GM19035 (cell line): ENCODE measurements around the gene LRRC9.
"Not testable (repeated sequence)": the region's sequence is repeated elsewhere in the genome, so short reads cannot be mapped to it uniquely, and the experiment has no call there.

Experiments
- ATAC-seq: cut with Tn5 transposase; IDR thresholded peaks from one replicate; pipeline ENCODE4 v1.9.1; 2021; ENCODE audit not compliant: unreplicated experiment

Gene LRRC9

DNA sequence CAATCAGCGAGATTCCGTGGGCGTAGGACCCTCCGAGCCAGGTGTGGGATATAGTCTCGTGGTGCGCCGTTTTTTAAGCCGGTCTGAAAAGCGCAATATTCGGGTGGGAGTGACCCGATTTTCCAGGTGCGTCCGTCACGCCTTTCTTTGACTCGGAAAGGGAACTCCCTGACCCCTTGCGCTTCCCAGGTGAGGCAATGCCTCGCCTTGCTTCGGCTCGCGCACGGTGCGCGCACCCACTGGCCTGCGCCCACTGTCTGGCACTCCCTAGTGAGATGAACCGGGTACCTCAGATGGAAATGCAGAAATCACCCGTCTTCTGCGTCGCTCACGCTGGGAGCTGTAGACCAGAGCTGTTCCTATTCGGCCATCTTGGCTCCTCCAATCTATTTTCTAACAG lies 32.2 kb downstream of the LRRC9 start:
- not testable (repeated sequence) for ATAC-seq

DNA sequence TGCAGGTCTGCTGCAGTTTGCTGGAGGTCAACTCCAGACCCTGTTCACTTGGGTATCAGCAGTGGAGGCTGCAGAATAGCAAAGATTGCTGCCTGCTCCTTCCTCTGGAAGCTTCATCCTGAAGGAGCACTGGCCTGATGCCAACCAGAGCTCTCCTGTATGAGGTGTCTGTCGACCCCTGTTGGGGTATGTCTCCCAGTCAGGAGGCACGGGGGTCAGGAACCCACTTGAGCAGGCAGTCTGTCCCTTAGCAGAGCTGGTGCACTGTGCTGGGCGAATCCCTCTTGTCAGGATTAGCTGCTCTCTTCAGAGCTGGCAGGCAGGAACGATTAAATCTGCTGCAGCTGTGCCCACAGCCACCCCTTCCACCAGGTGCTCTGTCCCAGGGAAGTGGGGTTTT lies 37.9 kb downstream of the LRRC9 start:
- not testable (repeated sequence) for ATAC-seq

DNA sequence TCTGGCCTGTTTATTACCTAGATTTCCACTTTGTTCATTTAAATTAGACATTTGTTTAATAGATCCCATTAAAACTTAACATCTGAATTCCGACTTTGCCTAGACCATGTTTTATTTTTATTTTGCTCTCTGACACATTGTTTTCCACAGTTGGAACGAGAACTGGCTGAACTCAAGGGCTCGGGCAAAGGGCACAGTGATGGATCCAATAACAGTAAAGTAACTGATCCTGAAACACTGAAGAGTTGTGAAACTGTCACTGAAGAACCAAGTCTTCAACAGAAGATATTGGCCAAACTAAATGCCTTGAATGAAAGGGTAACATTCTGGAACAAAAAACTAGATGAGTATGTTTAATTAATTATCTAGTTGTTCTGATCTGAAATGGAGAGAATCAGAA lies 39.7 kb downstream of the LRRC9 start:
- ATAC-seq, result no peak

DNA sequence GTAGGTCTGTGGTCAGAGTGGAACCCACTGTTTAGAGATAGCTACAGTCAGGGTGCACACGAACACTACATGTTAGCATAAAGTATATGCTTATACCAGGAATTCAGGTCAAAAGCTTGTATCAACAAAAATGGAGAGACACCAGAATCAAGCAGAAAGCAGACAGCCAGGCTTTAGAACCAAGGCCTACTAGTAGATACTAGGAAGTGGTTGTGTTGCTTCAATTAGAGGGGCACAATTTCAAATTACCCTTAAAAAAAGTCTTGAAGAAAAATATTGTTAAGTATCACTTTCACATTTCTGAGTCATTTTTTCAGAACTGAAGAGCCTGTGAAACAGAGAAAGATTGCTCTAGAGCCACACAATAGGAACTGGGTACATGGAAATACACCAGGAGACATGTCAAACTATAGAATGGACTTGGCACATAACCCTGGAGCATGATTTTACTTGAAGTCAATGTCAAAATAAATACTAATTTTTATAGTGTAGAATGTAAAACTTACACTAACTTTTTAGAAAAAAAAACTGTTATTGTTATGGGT lies 41.6 kb downstream of the LRRC9 start:
- ATAC-seq, result no peak

DNA sequence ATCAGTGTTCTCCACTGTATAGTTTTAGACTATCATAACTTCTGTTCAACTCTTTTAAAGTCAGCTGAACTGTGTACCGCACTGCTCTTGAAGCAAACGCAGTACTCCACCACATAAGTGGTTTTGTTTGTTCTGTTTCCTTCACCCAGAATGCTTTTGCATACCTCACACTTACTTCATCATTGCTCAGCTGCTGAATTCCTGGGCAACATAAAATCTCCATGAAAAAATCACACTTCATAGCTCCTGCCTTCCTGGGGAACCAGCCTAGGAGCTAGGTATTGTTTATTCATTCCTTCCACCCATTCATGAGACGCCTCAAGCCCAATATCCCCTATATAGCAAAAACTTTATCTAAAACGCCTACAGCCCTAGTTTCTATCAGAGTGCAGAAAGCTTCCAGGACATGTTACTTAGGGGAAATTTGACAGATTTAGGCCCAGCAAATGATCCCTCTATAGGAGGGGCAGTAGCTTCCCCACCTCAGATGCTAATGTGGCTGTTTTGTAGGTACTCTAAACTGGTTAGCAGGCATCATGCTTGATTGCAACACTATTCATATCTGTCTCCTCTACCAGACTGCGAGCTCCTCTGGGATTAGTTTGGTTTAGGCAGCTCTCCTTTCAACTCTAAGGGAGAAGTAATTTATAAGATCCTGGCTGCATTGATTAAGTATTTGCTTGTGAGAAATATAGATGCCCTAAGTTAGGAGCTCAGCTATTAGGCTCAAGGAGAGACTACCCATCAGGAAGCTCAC lies 44.5 kb downstream of the LRRC9 start:
- ATAC-seq, result peak; percentile 18

DNA sequence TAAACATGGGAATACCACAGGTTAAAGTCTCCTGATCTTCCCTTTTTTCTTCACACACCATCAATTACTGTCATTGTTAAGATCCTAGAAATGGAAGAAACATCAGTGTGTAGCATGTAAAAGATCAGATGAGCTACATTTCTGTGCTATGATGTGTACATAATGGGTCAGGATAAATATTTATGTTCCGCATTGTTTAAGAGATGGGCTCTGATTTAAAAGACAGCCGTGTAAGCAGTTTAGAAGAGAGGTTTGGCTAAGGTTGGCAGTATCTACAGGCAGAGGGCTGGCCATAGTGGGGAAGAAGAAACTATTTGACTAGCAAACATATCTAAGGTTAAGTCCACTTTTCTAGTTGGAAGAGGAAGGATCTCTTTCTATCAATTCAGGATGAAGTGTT lies 49.4 kb downstream of the LRRC9 start:
- ATAC-seq, result no peak

DNA sequence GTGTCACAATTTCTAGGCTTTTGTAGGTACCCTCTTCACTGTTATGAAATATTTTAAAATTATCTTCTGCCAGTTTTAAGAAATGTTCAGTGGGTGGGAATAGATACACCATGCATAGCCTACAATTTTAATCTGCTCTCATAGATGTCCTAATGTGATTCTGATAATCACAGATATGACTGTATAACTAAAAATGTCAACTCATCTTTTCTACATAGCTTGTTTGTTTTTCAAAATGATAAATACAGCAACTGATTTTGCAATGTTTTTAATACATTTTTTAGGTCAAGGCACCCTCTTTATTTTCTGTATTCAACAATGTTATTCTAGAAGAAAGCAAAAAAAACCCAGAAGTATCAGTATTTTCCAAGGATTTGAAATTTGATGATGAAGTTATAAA lies 61.6 kb downstream of the LRRC9 start:
- ATAC-seq, result no peak

DNA sequence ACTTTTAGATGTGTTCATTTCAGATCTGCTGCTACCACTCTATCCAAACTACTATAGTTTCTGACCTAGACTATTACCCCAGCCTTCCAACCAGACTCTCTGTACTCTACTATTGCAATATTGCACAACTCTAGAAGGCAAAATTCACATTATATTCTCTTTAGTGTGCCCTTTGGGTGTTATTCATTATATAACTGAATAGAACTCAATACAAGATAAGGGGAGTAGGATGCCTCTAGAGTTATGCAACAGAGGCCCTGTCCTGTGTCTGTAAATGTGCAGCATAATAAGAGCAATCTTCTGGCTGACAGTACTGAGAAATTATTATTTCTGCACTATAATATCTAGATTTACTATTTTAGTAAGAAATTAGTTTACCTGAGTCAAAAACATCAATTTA lies 63.1 kb downstream of the LRRC9 start:
- ATAC-seq, result no peak

DNA sequence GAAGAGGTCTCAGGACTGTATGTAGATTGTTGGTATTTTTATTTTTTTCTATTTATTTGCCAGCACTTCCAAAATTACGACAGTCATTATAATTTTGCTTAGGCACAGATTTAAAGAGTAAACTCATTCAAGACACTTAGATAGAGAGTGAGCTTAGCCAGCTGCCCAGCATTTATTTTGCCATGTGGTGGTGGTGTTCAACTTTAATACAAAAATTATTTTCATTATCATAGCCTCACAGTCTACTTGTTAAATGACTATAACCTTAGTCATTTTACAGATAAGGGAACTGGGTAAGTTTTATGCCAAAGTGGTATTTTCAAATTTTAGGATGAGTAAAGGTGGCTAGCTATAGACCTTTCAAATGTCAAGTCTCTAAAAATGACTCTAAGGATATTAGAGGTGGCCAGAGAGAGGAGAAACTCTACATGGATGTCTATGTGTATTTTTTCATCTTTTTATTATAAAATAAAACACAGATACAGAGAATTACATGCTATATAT lies 66.7 kb downstream of the LRRC9 start:
- ATAC-seq, result no peak

DNA sequence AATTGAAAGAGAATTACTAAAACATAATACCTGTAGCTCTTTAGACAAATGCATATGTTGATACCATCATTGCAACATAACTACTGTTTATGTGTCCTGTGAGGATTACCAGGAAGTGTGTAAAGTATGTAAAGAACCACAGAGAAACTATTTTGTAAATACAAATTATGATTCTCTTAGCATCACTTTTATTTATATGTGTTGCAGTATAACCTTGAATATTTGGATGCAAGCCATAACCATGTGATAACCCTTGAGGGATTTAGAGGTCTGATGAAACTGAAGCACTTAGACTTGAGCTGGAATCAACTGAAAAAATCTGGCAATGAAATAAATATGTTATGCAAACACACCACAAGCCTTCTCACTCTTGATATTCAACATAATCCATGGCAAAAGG lies 77.5 kb downstream of the LRRC9 start:
- no peak for ATAC-seq

DNA sequence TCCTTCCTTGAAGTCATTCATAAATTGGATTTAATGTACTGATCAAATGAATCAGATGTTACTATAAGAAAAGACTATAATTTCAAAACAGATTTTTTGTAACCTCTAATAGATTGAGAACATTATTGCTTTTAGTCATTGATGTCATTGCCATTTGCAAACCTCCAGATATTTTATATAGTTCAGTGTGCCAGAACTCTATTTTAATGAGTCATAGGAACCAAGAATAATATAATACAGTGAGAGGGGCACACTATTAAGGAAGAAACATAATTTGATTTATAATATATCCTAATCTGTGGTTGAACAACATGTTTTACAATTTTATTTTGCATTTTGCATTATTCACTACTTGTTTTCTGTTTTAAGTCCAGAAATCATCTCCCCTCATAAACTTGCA lies 78.0 kb downstream of the LRRC9 start:
- ATAC-seq, result no peak

DNA sequence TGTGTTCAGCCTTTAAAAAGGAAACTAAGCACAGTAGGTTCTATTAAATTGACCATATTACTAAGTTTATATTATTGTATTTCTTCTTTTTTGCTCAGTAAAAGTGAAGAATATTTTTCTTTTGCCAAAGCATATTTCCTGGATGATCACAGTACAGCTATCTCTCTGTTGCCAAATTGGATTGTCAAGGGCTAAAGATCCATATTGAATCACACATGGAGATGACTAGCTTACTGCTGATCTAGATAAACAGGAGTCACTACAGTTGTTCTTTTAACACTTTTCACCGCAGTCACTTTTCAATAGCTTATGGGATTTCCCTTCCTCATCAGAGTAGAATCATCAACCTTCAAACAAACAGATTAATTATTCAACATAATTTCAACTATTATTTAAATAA lies 78.6 kb downstream of the LRRC9 start:
- ATAC-seq, result no peak

DNA sequence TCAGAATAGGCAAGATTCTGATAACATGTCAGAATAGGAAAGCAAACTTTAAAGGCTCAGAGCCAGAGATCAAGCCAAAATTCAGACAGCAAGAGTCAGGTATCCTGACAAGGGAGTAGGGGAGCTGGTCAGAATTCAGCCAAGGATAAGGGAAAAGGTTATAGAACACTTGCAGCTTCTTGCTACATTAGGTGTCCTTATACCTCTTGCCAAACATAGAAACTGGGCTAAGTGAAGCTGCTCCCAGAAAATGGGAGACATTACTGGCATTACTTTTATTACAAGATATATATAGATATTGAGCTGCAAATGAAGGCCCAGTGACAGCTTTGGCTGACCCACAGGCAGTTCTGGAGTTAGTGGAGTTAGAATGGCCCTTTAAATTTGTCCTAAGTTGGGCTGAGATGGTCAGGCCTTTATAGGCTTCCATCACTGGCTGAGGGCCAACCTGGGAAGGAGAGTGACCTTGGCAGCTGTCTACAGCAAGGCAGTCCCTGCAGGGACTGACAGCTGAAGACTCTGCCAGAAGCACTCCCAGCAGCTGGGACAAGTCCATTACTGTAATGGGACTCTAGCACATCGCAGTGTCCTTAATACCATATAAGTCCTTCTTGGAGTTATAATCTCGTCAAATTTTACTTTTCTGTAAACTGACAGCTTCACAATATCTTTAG lies 83.0 kb downstream of the LRRC9 start:
- no peak for ATAC-seq

DNA sequence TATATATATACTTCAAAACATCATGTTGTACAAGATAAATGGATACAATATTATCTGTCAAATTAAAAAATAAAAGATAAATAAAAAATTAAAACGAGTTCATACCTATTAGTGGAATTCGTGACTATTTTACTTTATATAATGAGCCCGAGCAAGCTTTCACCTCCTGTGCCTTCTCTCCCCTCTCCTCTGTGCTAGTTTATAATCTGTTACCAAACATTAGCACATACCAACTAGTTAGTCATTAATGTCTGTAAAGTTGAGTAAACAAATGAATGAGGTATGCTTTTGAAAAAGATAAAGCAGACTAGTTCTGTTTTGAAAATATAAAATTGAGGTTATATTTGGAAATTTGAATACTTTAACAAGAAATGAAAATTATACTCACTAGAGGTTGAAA lies 84.0 kb downstream of the LRRC9 start:
- ATAC-seq, result no peak

DNA sequence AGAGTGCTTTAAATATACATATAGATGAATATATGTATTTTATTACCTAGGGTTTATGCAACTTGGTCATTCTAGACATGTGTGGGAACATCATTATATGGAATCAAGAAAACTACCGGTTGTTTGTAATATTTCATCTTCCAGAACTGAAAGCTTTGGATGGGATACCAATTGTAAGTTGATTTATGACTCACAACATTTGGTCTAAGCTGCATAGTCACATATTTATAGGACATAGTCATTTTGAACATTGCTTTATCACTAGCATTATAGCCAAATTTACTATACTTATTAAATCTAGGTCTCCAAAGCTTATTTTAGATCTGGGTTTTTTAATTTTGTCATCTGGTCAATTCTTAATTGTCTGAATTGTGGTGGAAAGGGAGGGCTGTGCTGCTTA lies 88.1 kb downstream of the LRRC9 start:
- ATAC-seq, result no peak

DNA sequence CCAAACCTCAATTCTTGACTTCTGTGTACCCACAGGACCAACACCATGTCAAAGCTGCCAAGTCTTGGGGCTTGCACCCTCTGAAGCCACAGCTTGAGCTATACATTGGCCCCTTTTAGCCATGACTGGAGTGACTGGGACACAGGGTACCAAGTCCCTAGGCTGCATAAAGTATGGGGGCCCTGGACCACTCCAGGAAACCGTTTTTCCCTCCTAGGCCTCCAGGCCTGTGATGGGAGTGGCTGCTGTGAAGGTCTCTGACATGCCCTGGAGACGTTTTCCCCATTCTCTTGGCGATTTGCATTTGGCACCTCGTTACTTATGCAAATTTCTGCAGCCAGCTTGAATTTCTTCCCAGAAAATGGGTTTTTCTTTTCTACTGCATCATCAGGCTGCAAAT lies 90.3 kb downstream of the LRRC9 start:
- ATAC-seq, result not testable (repeated sequence)

DNA sequence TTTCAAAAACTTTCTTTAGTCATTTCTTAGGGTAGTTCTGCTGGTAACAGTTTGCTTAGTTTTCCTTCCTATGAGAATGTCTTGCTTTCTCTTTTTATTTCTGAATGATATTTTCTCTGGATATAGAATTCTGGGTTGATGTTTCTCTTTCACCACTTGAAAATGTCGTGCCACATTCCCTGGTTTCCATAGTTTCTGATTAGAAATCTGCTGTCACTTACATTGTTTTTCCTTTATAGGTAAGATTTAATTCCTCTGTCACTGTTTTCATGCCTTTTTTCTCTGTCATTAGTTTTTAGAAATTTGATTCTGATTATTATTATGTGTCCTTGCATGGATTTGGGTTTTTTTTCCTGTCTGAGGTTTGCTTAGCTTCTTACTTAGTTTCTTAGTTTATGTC lies 94.5 kb downstream of the LRRC9 start:
- ATAC-seq, result no peak

DNA sequence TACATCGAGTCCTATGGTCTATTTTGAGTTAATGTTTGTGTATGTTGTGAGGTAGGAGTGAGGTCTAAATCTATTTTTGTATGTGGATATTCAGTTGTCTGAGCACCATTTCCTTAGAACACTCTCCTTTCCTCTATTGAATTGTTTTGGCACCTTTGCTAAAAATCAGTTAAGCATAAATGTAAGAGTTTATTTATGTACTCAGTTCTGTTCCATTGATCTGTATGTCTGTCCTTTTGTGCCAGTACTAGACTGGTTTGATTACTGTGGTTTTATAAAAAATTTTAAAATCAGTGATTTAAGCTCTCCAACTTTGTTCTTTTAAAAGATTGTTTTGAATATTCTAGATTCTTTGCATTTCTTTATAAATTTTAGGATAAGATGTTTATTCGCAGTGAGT lies 101.7 kb downstream of the LRRC9 start:
- ATAC-seq, result no peak

DNA sequence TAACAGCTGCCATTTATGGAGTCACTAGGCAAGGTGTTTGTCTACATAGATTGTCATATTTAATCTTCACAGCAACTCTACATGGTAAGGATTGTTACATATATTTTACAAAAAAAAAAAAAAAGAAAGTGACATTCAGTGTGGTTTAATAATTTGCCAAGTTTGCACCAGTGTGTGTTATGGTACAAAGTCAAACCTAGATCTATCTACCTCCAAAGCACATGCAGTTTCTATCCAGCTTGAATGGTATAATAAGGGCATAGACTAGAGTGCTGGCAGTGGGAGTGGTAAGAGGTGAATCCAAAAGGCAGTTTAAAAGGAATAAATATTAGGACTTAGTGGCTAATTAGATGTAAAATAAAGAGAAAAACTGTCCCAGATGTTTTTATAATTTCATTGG lies 105.6 kb downstream of the LRRC9 start:
- ATAC-seq, result no peak

DNA sequence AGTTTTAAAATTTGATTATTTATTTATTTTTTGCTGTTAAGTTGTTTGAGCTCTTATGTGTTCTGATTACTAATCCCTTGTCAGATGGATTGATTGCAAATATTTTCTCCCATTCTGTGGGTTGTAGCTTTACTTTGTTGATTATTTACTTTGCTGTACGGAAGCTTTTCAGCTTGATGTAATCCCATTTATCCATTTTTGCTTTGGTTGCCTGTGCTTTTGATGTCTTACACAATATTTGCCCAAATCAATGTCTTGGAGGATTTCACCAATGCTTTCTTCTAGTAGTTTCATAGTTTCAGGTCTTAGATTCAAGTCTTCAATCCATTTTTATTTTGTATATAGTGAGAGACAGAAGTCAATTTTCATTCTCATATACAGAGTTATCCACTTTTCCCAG lies 115.2 kb downstream of the LRRC9 start:
- ATAC-seq, result no peak

DNA sequence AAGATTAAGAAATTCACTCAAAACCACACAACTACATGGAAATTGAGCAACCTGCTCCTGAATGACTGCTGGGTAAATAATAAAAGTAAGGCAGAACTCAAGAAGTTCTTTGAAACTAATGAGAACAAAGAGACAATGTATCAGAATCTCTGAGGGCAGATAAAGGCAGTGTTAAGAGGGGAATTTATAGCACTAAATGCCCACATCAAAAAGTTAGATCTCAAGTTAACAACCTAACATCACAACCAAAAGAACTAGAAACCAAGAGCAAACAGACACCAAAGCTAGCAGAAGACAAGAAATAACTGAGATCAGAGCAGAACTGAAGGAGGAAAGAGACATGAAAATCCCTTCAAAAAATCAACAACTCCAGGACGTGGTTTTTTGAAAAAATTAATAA lies 128.0 kb downstream of the LRRC9 start:
- not testable (repeated sequence) for ATAC-seq

DNA sequence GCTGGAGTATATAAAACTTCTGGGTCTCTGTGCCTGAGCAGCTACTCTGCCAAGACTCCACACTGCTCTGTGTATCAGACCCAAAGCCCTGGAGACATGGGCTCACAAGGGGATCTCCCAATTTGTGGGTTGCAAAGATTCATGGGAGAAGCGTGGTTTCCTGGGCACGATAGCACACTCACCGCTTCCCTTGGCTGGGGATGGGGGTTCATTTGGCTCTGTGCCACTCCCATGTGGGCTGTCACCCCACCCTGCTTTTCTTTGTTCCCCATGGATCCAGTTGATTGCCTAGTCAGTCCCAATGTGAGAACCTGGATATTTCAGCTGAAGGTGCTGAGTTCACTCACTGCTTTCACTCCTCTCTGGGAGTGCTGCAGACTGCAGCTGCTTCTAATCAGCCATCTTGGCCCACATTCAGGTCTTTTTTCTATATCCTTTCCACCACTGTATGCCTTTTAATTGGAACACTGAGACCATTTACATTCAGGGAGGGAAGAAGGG lies 131.8 kb downstream of the LRRC9 start:
- ATAC-seq, result no peak
